HCT116 (cell line): ENCODE results near the gene SDF4. TPM values are rescaled to one million over a fixed set of nuclear protein-coding genes. Genes with fewer than 3 reads are reported as not detected.

Experiments used
- ATAC-seq: fragments of 200-7000 bp; cut with Tn5 transposase; 2 replicates; pipeline ENCODE4 v1.9.1; 2020; ENCODE audit warnings: mild to moderate bottlenecking, moderate library complexity
- BruUV-seq: library from RNA; stranded (reverse); fragments of 400-500 nt; replicated peaks from 2 replicates; lab custom pipeline; 2021; lab: Mats Ljungman, UMichigan
- CTCF ChIA-PET: fragments of 300-600 bp; sonication (Branson Sonifier 250); formaldehyde crosslinking; loops from one replicate; lab custom pipeline; 2021; ENCODE audit warnings: antibody characterized with exemption; lab: Charles Lee
- POLR2A ChIA-PET: fragments of 300-600, 350-600 bp; sonication (Branson Sonifier 250); formaldehyde crosslinking; loops from one replicate; lab custom pipeline; 2021; ENCODE audit warnings: antibody characterized with exemption; lab: Charles Lee
- RAD21 ChIA-PET, 2 experiments: fragments of 300-600 bp; sonication (Branson Sonifier 250); formaldehyde crosslinking; loops; one replicate each; lab custom pipeline; 2023; ENCODE audit warnings: low total read pairs in 2 of 2; ENCODE audit not compliant: uncharacterized antibody in 2 of 2, unreplicated experiment in 2 of 2, low non-redundant PET in 1 of 2; lab: Charles Lee
- DNase-seq: peaks from one replicate; pipeline ENCODE4 v3.0.0-alpha.2; 2010; ENCODE audit warnings: low read depth, low spot score
- H2AFZ ChIP-seq: fragments of 200-600 bp; shearing (Covaris generic), sonication (generic); 2 replicates; pipeline ENCODE4 v1.6.1; 2017; ENCODE audit warnings: low read depth, mixed run types, mixed read lengths, antibody characterized with exemption, low read length; ENCODE audit not compliant: poor library complexity, severe bottlenecking
- H3K27ac ChIP-seq: 2 replicates; pipeline ENCODE4 v1.5.1; 2012; ENCODE audit warnings: low read depth, low read length
- H3K27me3 ChIP-seq: fragments of 200-600 bp; sonication (generic); 2 replicates; pipeline ENCODE4 v1.6.1; 2016; ENCODE audit warnings: mixed run types, low read length, mixed read lengths; ENCODE audit not compliant: insufficient read depth
- H3K36me3 ChIP-seq, 2 experiments: fragments of 200-500 bp in 1 of 2; fragments of 200-600 bp in 1 of 2; sonication (Bioruptor generic) in 1 of 2; sonication (generic) in 1 of 2; 2 replicates each; pipeline versions ENCODE4 v1.5.1 to v1.6.1; 2014 to 2016; ENCODE audit warnings: low read length in 2 of 2, inconsistent platforms in 1 of 2, mixed read lengths in 1 of 2, mixed run types in 1 of 2; ENCODE audit not compliant: insufficient read depth in 2 of 2, control insufficient read depth in 1 of 2
- H3K4me1 ChIP-seq, 2 experiments: fragments of 200-600 bp in 1 of 2; sonication (generic) in 1 of 2; 2 replicates each; pipeline versions ENCODE4 v1.5.1 to v1.6.1; 2012 to 2017; ENCODE audit warnings: low read length in 2 of 2, inconsistent platforms in 1 of 2, mild to moderate bottlenecking in 1 of 2, mixed read lengths in 1 of 2, mixed run types in 1 of 2, moderate library complexity in 1 of 2; ENCODE audit not compliant: insufficient read depth in 2 of 2, control insufficient read depth in 1 of 2
- H3K4me2 ChIP-seq: fragments of 200-600 bp; sonication (generic); 2 replicates; pipeline ENCODE4 v1.6.1; 2017; ENCODE audit warnings: mixed run types, low read length, mixed read lengths
- H3K4me3 ChIP-seq, 2 experiments: fragments of 200-600 bp in 1 of 2; sonication (generic) in 1 of 2; replicated peaks in 1 of 2; 2 replicates each; pipeline ENCODE4 v1.5.1; 2011 to 2016; ENCODE audit warnings: low read length in 2 of 2, control low read depth in 1 of 2, low read depth in 1 of 2, mild to moderate bottlenecking in 1 of 2, mixed read lengths in 1 of 2, mixed run types in 1 of 2
- H3K79me2 ChIP-seq: fragments of 200-600 bp; sonication (generic); 2 replicates; pipeline ENCODE4 v1.6.1; 2017; ENCODE audit warnings: mild to moderate bottlenecking, mixed run types, low read length, moderate library complexity, mixed read lengths; ENCODE audit not compliant: insufficient read depth
- H3K9ac ChIP-seq: fragments of 200-600 bp; sonication (generic); 2 replicates; pipeline ENCODE4 v1.6.1; 2016; ENCODE audit warnings: low read length, mixed read lengths
- H3K9me2 ChIP-seq: fragments of 200-600 bp; sonication (generic), shearing (Covaris generic); 2 replicates; pipeline ENCODE4 v1.6.1; 2017; ENCODE audit warnings: mixed run types, mild to moderate bottlenecking, moderate library complexity; ENCODE audit not compliant: insufficient read depth
- H3K9me3 ChIP-seq, 2 experiments: fragments of 200-500 bp in 1 of 2; fragments of 200-600 bp in 1 of 2; sonication (Bioruptor generic) in 1 of 2; sonication (generic) in 1 of 2; 2 replicates each; pipeline ENCODE4 v1.6.1; 2014 to 2017; ENCODE audit warnings: low read length in 2 of 2, mixed read lengths in 2 of 2, inconsistent platforms in 1 of 2, low read depth in 1 of 2, mild to moderate bottlenecking in 1 of 2, mixed run types in 1 of 2, moderate library complexity in 1 of 2; ENCODE audit not compliant: control insufficient read depth in 1 of 2, insufficient read depth in 1 of 2
- H4K20me1 ChIP-seq: fragments of 200-600 bp; sonication (generic), shearing (Covaris generic); 2 replicates; pipeline ENCODE4 v1.6.1; 2017; ENCODE audit warnings: mixed run types, mild to moderate bottlenecking, moderate library complexity; ENCODE audit not compliant: insufficient read depth
- CEBPB ChIP-seq: IDR thresholded peaks from 2 replicates; pipeline ENCODE4 v1.6.1; 2012; ENCODE audit warnings: low read depth
- EGR1 ChIP-seq: IDR thresholded peaks from 2 replicates; pipeline ENCODE4 v1.6.1; 2012; ENCODE audit warnings: low read depth
- ELF1 ChIP-seq: IDR thresholded peaks from 2 replicates; pipeline ENCODE4 v1.6.1; 2012; ENCODE audit warnings: low read depth, borderline replicate concordance
- EZH2phosphoT487 ChIP-seq: fragments of 200-600 bp; IDR thresholded peaks from 2 replicates; pipeline ENCODE4 v1.6.1; 2018; ENCODE audit warnings: antibody characterized with exemption, borderline replicate concordance
- FOSL1 ChIP-seq: IDR thresholded peaks from 2 replicates; pipeline ENCODE4 v1.6.1; 2012; ENCODE audit warnings: low read depth
- JUND ChIP-seq: IDR thresholded peaks from 2 replicates; pipeline ENCODE4 v1.6.1; 2012
- POLR2A ChIP-seq: IDR thresholded peaks from 2 replicates; pipeline ENCODE4 v1.7.0; 2011; ENCODE audit warnings: borderline replicate concordance; ENCODE audit not compliant: insufficient read depth, insufficient read length; ENCODE audit errors: extremely low read depth
- POLR2AphosphoS5 ChIP-seq: IDR thresholded peaks from 2 replicates; pipeline ENCODE4 v1.6.1; 2011; ENCODE audit warnings: mild to moderate bottlenecking, low read depth, low read length, moderate library complexity
- RAD21 ChIP-seq: IDR thresholded peaks from 2 replicates; pipeline ENCODE4 v1.6.1; 2012; ENCODE audit warnings: low read depth, mild to moderate bottlenecking
- SIN3A ChIP-seq: IDR thresholded peaks from 2 replicates; pipeline ENCODE4 v1.6.1; 2012; ENCODE audit warnings: low read depth
- SP1 ChIP-seq: IDR thresholded peaks from 2 replicates; pipeline ENCODE4 v1.6.1; 2012; ENCODE audit warnings: low read depth
- TCF7L2 ChIP-seq: IDR thresholded peaks from 2 replicates; pipeline ENCODE4 v1.7.0; 2011; ENCODE audit warnings: borderline replicate concordance, inconsistent platforms; ENCODE audit not compliant: insufficient read depth, insufficient read length; ENCODE audit errors: extremely low read depth
- YY1 ChIP-seq: IDR thresholded peaks from 2 replicates; pipeline ENCODE4 v1.6.1; 2011; ENCODE audit warnings: low read length, low read depth, moderate library complexity, mild to moderate bottlenecking; ENCODE audit not compliant: insufficient replicate concordance; ENCODE audit errors: extremely low read depth
- ZFX ChIP-seq: fragments of 450-650 bp; IDR thresholded peaks from 2 replicates; pipeline ENCODE4 v1.6.1; 2017
- intact Hi-C: fragments of 100-400 bp; cut with micrococcal nuclease; formaldehyde crosslinking; loops from 2 replicates; pipeline ENCODE4 v1.10.0; 2022
- total RNA-seq: library from RNA; stranded (reverse); gene quantifications from one replicate; pipeline ENCODE4 v1.2.1, GENCODE V29; 2021; ENCODE audit not compliant: unreplicated experiment
- TF ChIP-seq, protein P1 (sequence below), 3 experiments: fragments of 200-600 bp in 1 of 3; sonication (generic) in 1 of 3; IDR thresholded peaks in 2 of 3; conservative IDR thresholded peaks in 1 of 3; 2 replicates each; pipeline ENCODE4 v1.5.1; 2012 to 2017; ENCODE audit warnings: low read depth in 2 of 3, low read length in 2 of 3, antibody characterized with exemption in 1 of 3, borderline replicate concordance in 1 of 3, control low read depth in 1 of 3, mild to moderate bottlenecking in 1 of 3, mixed read lengths in 1 of 3, mixed run types in 1 of 3, moderate library complexity in 1 of 3; ENCODE audit not compliant: insufficient read depth in 1 of 3
- TF ChIP-seq, protein P2 (sequence below): IDR thresholded peaks from 2 replicates; pipeline ENCODE4 v1.6.1; 2012
- TF ChIP-seq, protein P3 (sequence below): IDR thresholded peaks from 2 replicates; pipeline ENCODE4 v1.6.1; 2011; ENCODE audit warnings: mild to moderate bottlenecking, low read length, moderate library complexity; ENCODE audit not compliant: insufficient replicate concordance; ENCODE audit errors: extremely low read depth

Gene SDF4
- total RNA-seq, 1 experiment from 2014 or later = 133 TPM

DNA sequence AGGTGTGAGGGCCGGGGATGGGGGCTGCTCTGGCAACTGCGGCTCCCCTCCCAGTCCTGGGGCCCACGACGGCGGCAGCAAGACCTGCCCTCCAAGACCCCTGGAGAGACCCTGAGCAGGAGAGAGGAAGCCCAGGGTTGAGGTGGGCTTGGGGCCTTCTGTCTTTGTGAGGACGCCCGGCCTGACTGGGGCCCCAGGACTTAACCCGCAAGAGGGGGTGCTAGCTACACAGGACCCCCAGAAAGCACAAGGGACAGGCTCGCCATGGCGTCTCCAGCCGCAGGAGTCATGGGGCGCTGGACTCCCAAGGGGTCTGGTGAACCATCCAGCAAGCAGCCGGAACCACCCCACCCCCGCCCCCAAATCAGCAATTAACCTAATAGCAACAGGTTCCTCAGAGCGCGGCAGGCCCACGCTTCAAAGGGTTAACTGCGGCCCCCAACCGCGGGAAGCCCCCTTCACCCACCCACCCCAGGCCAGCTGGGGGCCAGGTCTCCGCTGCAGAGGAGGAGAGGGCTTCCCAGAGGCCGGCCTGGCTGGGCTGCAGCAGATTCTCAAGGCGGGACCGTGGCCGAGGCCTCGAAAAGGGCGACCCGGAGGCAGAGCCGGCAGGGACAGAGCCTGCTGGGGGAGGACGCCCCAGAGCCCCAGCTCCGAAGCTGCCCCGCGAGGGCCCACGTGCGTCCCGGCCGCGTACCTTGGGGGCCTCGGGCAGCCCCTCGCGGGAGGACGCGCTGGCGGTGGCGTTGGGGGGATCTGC, 14.2 kb upstream of the SDF4 start:
- ChIA-PET POLR2A (no interaction called here), CTCF (no interaction called here), RAD21 (no interaction called here)
- no peaks in the 10 kb centered on the region for H3K9me2 ChIP-seq
- no peak overlapping the region for H2AFZ ChIP-seq
- H3K4me2 ChIP-seq = no peak overlapping the region
- H3K36me3 ChIP-seq = no peaks in the 10 kb centered on the region
- no peaks in the 10 kb centered on the region for H3K79me2 ChIP-seq
- no peak overlapping the region for H3K9ac ChIP-seq
- peaks cover 3 to 15% of the 10 kb centered on the region in 2 experiments; a peak in 3 of 4 replicates for H3K4me1 ChIP-seq
- intact Hi-C loops = no loop called here
- H3K27ac ChIP-seq = no peak overlapping the region; the same call in 1 of the 2 replicates
- no peaks in the 10 kb centered on the region for H4K20me1 ChIP-seq
- no peaks in the 10 kb centered on the region for H3K9me3 ChIP-seq
- ATAC-seq = no peak
- no peak for TF ChIP-seq SP1
- no peak for TF ChIP-seq RAD21
- no peak for TF ChIP-seq CEBPB
- TF ChIP-seq, protein P1, sequence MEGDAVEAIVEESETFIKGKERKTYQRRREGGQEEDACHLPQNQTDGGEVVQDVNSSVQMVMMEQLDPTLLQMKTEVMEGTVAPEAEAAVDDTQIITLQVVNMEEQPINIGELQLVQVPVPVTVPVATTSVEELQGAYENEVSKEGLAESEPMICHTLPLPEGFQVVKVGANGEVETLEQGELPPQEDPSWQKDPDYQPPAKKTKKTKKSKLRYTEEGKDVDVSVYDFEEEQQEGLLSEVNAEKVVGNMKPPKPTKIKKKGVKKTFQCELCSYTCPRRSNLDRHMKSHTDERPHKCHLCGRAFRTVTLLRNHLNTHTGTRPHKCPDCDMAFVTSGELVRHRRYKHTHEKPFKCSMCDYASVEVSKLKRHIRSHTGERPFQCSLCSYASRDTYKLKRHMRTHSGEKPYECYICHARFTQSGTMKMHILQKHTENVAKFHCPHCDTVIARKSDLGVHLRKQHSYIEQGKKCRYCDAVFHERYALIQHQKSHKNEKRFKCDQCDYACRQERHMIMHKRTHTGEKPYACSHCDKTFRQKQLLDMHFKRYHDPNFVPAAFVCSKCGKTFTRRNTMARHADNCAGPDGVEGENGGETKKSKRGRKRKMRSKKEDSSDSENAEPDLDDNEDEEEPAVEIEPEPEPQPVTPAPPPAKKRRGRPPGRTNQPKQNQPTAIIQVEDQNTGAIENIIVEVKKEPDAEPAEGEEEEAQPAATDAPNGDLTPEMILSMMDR (IDR thresholded peaks at IDR 0.05 in 2 of 3, conservative IDR thresholded peaks at IDR 0.05 in 1 of 3; ENCODE audit: borderline replicate concordance in 1 of 3, insufficient read depth in 1 of 3, low read depth in 2 of 3, low read length in 2 of 3) = no peak
- no peak for TF ChIP-seq EZH2phosphoT487
- no peak for TF ChIP-seq ELF1
- TF ChIP-seq POLR2AphosphoS5 = no peak
- TF ChIP-seq POLR2A = no peak
- no peak for TF ChIP-seq ZFX
- TF ChIP-seq TCF7L2 = no peak
- TF ChIP-seq YY1 = no peak
- no peak for TF ChIP-seq SIN3A
- TF ChIP-seq JUND = no peak
- TF ChIP-seq, protein P2, sequence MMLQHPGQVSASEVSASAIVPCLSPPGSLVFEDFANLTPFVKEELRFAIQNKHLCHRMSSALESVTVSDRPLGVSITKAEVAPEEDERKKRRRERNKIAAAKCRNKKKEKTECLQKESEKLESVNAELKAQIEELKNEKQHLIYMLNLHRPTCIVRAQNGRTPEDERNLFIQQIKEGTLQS = no peak
- TF ChIP-seq EGR1 = no peak
- TF ChIP-seq, protein P3, sequence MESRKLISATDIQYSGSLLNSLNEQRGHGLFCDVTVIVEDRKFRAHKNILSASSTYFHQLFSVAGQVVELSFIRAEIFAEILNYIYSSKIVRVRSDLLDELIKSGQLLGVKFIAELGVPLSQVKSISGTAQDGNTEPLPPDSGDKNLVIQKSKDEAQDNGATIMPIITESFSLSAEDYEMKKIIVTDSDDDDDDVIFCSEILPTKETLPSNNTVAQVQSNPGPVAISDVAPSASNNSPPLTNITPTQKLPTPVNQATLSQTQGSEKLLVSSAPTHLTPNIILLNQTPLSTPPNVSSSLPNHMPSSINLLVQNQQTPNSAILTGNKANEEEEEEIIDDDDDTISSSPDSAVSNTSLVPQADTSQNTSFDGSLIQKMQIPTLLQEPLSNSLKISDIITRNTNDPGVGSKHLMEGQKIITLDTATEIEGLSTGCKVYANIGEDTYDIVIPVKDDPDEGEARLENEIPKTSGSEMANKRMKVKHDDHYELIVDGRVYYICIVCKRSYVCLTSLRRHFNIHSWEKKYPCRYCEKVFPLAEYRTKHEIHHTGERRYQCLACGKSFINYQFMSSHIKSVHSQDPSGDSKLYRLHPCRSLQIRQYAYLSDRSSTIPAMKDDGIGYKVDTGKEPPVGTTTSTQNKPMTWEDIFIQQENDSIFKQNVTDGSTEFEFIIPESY = no peak
- no peak for TF ChIP-seq FOSL1
- H3K27me3 ChIP-seq = no peaks in the 10 kb centered on the region
- DNase-seq = no peak
- no TSS peak for BruUV-seq
- H3K4me3 ChIP-seq = no peak overlapping the region
